Measurements from ENCODE around the gene TUBB4B.

The TUBB4B gene

DNA sequence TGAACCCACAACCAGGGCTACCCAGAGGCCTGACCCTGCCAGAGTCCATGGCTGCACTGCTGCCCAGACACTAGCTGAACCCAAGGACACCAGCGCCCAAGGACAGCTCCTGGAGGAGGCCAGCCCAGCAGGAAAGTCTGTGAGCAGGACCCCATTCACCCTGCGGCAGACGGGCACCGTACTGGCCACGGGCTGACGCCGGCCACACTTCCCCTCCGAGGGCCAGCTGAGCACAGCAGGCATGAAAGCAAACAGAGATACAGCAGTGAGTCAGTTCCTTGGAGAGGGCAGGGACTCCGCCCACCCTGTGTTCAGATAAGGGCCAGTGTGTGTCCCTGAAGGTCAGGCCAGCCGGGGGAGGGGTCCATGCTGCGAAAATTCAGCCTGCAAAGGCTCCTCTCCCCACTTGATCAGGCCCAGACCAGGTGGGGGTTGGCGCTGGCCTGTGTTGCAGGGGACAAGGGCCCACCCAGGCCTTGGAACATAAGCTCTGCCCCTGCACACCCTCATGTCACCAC lies 22.3 kb upstream of the TUBB4B start:
- no peak for FAIRE-seq
- TF ChIP-seq, protein P1, sequence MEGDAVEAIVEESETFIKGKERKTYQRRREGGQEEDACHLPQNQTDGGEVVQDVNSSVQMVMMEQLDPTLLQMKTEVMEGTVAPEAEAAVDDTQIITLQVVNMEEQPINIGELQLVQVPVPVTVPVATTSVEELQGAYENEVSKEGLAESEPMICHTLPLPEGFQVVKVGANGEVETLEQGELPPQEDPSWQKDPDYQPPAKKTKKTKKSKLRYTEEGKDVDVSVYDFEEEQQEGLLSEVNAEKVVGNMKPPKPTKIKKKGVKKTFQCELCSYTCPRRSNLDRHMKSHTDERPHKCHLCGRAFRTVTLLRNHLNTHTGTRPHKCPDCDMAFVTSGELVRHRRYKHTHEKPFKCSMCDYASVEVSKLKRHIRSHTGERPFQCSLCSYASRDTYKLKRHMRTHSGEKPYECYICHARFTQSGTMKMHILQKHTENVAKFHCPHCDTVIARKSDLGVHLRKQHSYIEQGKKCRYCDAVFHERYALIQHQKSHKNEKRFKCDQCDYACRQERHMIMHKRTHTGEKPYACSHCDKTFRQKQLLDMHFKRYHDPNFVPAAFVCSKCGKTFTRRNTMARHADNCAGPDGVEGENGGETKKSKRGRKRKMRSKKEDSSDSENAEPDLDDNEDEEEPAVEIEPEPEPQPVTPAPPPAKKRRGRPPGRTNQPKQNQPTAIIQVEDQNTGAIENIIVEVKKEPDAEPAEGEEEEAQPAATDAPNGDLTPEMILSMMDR (IDR thresholded peaks at IDR 0.05; ENCODE audit: insufficient read depth, missing control alignments) = no peak
- DNase-seq (ENCODE audit: insufficient read length, low spot score) = no peak

DNA sequence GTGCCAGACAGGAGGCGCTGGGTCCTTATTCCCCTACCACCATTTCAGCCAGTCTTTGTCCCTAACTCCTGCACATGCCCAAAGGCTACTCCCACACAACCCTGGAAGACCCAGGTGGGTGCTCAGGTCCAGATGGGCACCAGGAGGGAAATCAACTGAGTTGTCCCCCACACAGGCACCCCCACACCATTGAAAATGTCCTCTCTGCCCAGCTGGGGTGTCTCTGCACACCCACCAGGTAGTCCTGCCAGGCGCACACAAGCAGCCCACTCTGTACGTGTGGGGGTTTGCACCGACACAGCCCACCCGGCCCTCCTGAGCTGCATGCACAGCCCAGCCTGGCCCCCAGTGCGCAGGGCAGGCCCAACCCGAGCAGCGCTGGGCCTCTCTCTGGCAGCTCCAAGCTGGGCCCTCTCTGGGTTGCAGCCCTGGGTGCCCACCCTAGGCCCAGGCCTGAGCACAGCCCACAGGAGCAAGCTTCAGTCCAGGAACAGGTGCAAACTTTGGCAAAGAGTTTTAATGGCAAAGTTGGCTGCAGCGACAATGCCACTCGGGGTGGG lies 21.2 kb upstream of the TUBB4B start:
- DNase-seq (ENCODE audit: insufficient read length, low spot score) = no peak
- TF ChIP-seq, protein P1 (IDR thresholded peaks at IDR 0.05; ENCODE audit: insufficient read depth, missing control alignments) = no peak
- FAIRE-seq = no peak

- no peak for FAIRE-seq
- TF ChIP-seq, protein P1 (IDR thresholded peaks at IDR 0.05; ENCODE audit: insufficient read depth, missing control alignments) = no peak
Measured at GRCh38 chr9:137220317-137221094, 20.6 kb upstream of the TUBB4B start.

DNA sequence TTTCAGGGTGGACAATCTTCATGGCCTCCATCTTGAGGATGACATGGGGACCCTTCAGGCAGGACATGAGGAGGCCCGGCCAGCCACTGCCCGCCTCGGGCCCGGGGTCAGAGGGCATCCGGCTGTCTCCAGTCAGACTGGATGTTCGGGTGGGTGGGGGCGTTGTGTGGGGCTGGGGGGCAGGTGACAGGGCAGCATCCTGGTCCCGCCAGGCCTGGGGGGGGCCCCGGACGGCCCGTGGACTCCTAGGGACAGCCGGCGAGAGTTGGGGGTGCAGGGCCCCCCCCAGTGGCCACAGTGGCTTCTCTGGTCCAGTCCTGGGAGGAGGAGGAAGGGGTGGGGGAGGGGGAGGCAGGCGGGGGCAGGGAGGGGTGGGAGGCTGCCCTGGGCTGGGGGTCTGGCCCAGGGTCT lies 20.0 kb upstream of the TUBB4B start:
- no peak for DNase-seq (ENCODE audit: insufficient read length, low spot score)
- no peak for FAIRE-seq

More at GRCh38 chr9:137220317-137221094, 20.6 kb upstream of the TUBB4B start:
- no peak for DNase-seq (ENCODE audit: insufficient read length, low spot score)

GRCh38 chr9:137221506-137222111 lies 19.5 kb upstream of the TUBB4B start:
- DNase-seq (ENCODE audit: insufficient read length, low spot score) (no peak), FAIRE-seq (no peak)

More for the DNA sequence above, 20.0 kb upstream of the TUBB4B start:
- TF ChIP-seq, protein P1 (IDR thresholded peaks at IDR 0.05; ENCODE audit: insufficient read depth, missing control alignments) = no peak

DNA sequence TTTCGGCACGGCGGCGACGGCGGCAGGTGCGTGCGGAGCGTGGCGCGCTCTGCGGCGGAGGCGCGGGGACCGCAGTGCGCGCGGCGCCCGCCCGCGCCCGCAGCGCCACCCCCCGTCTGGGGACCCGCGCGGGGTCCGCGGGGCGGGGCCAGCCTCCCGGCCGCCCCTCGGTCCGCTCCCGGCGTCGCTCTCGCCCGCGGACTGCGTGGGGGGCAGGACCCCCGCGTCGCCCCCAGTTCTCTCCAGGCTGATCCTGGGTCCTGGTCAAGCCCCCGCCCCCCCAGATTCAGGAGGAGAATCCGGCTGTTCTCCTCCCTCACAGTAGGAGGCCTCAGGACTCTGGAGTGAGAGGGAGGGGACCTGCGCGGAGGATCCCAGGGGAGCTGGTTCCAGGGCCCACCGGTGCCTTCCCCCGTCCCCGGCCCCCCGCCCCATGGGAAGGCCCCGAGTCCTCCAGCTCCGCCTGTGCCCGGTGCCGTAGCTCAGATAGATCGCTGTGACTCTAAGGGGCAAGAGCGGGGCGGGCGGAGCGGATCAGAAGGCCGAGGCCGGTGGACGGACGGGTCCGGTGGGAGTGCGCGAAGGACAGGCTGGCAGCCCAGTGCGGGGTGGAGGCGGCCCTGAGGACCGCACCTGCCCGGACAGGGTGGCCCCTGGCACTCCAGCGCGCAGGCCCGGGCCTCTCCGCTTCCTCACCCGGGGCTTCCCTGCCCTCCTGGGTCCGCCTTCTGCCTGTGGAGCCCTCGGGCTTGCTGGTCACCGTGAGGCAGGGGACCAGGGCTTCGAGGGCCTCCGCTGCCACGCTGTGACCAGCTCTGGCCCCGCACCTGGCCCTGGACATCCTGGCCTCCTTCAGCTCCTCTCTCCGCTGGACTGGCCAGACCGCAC lies 18.7 kb upstream of the TUBB4B start, which contains the start of gene RNF208:
RNF208 (minus strand) TSS at position 51 of the 888 bp plus-strand sequence. CDS start 1,028 bp downstream, outside the sequence.
- no peak for DNase-seq (ENCODE audit: insufficient read length, low spot score)
- no peak for FAIRE-seq
- TF ChIP-seq, protein P1 (IDR thresholded peaks at IDR 0.05; ENCODE audit: insufficient read depth, missing control alignments) = no peak

More at GRCh38 chr9:137221506-137222111, 19.5 kb upstream of the TUBB4B start:
- TF ChIP-seq, protein P1 (IDR thresholded peaks at IDR 0.05; ENCODE audit: insufficient read depth, missing control alignments) = no peak

All from D721Med (cell line).